GM19452 (cell line): ENCODE measurements around the gene CDH4.

ENCODE experiments used
- ATAC-seq: cut with Tn5 transposase; IDR thresholded peaks from one replicate; pipeline ENCODE4 v1.9.1; 2021; ENCODE audit not compliant: unreplicated experiment

Gene CDH4

GRCh38 chr20:61281286-61281795 lies 29.3 kb downstream of the CDH4 start:
- no peak for ATAC-seq

DNA sequence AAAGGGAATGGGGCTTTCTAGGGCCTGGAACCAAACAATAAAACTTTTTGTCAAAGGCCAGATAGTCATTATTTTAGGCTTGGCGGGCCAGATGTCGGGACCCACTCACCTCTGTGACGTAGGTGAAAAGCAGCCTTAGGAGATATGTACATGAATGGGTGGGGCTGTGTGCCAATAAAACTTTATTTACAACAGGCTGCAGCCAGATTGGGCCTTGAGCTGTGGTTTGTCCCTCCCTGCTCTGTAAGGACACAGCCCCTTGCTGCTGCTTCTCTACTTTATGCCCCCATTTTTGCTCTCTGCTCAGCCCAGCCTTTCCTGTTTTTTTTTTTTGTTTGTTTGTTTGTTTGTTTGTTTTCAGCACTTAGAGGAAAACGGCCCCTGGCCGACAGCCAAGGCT lies 32.7 kb downstream of the CDH4 start:
- no peak for ATAC-seq

- ATAC-seq: no peak
Measured at GRCh38 chr20:61285152-61285645, 33.1 kb downstream of the CDH4 start.

- no peak for ATAC-seq
Measured at GRCh38 chr20:61285691-61286090, 33.6 kb downstream of the CDH4 start.

GRCh38 chr20:61287583-61288275 lies 35.7 kb downstream of the CDH4 start:
- no peak for ATAC-seq

GRCh38 chr20:61288331-61288784 lies 36.3 kb downstream of the CDH4 start:
- ATAC-seq: no peak

DNA sequence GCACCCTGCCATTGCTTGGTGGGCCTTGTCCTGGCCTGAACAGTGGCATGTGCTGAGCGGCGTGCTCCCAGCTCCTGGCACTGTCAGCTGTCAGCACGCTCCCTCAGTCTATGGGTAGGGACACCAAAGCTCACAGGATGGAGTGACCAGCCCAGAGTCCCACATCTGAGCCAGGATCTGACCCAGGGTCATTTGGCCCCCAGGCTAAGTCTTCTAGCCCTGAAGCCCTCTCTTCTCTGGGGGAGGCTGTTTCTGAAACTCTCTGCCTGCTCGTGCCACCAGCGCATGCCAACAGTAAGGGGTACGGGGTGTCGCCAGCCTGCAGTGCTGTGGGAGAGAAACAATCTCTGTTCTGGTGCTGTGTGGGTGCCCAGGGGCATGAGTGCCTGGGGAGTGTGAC lies 37.1 kb downstream of the CDH4 start:
- no peak for ATAC-seq

DNA sequence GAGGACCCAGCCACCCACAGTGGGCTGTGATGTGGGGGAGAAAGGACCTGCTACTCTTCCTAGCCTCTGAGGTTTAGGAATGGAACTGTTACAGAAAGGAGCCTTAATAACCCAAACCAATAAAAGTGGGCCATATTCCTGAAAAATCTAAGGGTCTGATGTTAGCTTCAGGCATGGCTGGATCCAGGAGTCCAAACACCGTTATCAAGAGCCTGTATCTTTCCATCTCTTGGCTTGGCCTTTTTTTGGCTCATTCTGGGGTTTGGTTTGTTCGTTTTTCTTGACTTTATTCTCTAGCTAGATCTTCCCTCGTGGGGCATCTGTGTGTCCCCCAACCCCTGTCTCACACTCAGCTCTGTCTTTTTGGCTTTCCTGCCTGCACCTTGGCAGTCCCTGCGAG lies 38.7 kb downstream of the CDH4 start:
- ATAC-seq: no peak

GRCh38 chr20:61291166-61291829 lies 39.2 kb downstream of the CDH4 start:
- ATAC-seq: no peak

- no peak for ATAC-seq
Measured at GRCh38 chr20:61292391-61292790, 40.3 kb downstream of the CDH4 start.

DNA sequence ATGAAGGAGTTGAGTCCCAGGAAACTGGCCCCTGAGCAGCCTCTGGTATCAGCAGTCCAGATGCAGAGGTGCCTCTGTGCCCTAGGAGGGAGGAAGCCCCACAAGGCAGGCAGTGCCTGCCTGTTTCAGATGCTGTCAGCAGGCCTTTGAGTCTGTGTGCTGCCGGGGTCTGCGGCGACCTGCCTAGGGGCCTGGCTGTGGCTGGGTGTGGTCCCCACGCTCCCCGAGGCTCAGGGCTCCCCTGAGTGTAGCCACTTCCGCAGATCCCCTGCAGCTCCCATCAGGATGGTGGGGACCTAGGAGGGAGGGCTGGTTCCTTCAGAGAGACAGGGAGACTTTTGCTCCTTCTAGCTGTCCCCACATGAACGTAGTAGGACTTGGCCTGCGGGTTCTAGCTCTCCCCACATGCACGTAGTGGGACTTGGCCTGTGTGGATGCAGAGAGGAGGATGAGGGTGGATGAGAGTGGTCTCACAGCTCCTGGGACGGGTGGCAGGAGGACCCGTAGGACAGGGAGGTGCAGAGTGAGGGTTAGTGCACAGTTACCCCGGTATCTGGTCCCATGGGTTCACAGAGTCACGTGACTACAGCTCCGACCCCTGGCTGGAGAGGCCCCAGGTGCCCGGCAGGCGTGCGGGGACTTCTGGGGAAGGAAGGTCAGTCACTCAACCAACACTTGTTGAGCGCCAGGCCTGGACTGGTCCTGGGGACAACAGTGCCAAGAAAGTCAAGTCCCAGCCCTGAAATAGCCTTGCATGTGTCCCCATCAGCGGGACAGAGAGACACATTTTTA lies 41.0 kb downstream of the CDH4 start:
- no peak for ATAC-seq

DNA sequence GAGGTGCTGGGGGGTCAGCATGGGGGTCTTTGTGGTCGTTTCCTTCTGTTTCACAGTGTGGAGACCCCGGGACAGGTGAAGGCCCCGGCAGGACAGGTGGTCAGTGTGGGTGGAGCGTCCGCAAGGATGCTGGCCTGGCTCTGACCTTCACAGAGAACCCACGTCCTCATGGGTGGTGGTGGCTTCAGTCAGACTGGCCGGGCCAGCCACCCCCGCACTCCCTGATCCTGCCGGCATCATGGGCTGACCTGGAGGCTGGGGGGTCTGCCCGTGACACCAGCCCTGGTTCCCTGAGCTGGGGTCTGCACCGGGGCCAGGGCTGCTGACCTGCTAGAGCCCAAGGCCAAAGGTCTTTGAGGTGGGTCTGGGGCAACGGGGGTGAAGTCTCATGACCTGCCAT lies 41.9 kb downstream of the CDH4 start:
- no peak for ATAC-seq

DNA sequence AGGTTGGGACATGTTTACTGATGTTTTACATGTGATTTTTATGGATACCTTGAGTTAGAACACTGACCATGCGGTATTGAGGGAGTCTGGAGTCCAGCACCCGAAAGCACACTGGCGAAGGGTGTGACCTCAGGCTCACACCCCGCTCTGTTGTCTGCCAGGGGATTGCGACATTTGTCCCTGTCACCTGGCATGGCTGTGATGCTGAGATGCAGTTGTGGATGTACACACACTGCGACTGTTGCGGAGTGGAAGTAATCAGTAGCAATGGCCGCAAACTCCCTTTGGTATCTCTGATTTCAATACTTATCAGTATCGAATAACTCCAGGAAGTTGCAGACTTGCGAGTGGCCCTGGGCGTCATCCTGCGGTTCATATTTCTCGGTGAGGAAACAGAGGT lies 43.2 kb downstream of the CDH4 start:
- no peak for ATAC-seq

DNA sequence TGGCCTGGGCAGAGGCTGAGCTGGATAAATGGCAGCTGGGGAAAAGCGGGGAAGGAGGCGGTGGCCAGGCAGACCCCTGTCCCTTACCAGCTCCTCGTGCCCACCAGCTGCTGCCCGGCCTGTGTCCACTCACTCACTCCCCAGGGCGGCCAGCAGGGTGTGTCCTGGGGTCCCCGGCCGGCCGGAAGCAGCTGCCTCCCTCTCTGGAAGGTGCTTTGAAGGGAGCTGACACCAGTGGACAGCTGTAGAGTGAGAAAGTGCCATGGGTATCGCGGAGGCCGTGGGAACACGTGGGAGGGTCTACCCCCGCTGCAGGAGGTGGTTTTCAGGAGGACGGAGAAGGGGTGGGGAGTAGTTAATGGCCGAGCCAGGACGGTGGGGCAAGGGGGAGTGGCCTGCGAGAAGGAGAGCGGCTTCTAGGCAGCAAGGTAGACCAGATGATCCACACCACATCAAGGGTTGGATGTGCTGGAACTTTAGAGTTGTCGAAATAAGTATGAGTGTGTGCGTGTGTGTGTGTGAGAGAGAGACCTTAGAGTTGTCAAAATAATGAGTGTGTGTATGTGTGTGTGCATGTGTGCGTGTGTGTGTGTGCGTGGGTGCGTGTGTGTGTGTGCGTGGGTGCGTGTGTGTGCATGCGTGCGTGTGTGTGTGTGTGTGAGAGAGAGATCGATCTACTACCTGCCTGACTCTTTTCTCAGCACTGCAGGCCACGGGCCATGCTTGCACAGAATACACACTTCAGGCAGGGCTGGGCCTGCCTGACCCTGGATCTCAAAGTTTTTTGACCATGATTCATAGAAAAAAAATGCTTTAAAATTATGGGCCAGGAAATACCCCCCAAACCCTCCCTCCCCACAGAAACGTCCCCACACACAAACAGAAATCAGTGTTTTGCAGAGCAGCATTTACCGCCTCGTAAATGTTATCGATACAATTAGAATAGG lies 43.9 kb downstream of the CDH4 start:
- no peak for ATAC-seq

GRCh38 chr20:61296629-61297019 lies 44.6 kb downstream of the CDH4 start:
- ATAC-seq: no peak

DNA sequence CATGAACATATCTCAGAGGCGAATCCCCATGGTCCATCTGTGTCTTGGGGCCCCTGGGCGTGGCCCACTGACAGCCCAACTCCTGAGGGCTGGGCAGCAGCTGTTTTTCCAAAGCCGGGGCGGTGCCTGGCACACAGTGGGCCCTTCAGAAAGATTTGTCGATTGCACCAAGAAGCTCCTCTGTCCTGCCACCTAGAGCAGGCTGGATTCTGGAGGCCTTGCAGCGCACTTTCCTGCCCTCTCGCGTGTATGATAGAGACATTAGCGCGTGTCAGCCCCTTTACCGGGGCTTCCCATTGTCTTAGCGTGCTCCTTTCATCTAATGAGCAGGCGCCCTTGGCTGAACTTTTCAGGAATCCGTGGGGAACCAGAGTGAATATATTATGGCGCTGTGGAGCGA lies 45.4 kb downstream of the CDH4 start:
- ATAC-seq: no peak

DNA sequence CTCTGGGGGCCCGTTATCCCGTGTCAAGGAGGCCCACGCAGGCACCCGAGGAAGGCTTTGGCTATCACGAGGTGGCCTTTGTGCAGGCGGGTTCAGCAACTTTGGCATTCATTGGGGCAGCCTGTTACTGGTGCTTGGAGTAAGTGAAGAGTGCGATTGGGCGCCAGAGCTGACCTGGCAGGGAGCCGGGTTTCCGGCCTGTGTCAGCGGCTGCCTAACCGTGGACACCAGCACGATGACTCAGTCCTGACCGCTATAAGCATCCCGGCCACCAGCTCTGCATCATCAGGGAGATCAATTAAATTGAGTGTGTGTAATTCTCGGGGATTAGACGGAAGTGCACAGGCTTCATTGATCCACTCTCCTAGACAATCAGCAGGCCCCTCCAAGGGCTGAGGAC lies 45.9 kb downstream of the CDH4 start:
- ATAC-seq: no peak

GRCh38 chr20:61298661-61299060 lies 46.6 kb downstream of the CDH4 start:
- ATAC-seq: no peak

- no peak for ATAC-seq
Measured at GRCh38 chr20:61299104-61299503, 47.0 kb downstream of the CDH4 start.

GRCh38 chr20:61299618-61300017 lies 47.6 kb downstream of the CDH4 start:
- no peak for ATAC-seq

DNA sequence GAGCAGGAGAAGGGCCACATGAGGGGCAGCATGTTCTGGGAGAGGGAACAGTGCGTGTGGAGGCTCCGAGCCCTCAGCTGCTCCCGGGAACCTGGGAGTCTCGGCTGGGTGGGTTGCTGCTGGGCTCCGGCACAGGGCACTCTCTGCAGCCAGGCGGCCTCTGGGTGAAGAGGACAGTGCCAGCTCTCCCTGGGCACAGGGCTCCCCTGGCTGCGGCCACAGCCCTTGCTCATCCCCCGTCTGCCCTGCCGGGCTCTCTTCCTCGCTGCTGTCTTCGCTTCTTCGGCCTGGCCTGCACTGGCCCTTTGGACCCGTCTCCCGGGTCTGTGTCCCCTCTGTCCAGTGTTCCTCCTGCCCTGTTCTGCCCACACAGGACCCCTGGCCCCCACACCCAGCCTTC lies 48.2 kb downstream of the CDH4 start:
- ATAC-seq: no peak
